NT2/D1 (cell line): ENCODE results near the gene RTN3.

Experiments
- YY1 ChIP-seq: IDR thresholded peaks from 2 replicates; pipeline ENCODE4 v1.6.1; 2011; ENCODE audit not compliant: insufficient read length, insufficient read depth
- ZNF274 ChIP-seq: IDR thresholded peaks from 2 replicates; pipeline ENCODE4 v1.6.1; 2011; ENCODE audit warnings: mild to moderate bottlenecking, low read depth, low read length

DNA sequence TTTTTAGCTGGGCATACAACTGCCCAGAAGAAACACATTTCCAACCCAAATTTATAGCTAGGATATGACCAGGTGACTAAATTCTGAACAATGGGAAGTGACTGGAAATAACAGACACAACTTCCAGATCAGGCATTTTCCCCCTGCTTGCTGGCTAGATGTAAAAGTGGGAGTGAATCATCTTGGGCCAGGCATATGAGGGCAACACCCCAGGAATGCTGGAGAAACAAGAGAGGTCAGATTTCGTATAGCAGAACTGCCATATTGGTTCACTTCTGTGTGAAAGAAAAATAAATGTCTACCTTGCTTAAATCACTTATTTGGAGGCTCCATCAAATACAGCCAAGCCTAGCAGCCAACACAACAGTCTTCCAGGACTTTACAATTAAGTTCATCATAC is 17.5 kb upstream of the RTN3 start:
- TF ChIP-seq ZNF274 (no peak), YY1 (no peak)
